GM18870 (cell line): ENCODE results near the gene RIC3.
A peak's percentile ranks its signal among the peaks of the same experiment; 100 is the strongest.

Experiments
- ATAC-seq: cut with Tn5 transposase; IDR thresholded peaks from one replicate; pipeline ENCODE4 v1.9.1; 2021; ENCODE audit warnings: moderate library complexity; ENCODE audit not compliant: unreplicated experiment

RIC3 gene, protein sequence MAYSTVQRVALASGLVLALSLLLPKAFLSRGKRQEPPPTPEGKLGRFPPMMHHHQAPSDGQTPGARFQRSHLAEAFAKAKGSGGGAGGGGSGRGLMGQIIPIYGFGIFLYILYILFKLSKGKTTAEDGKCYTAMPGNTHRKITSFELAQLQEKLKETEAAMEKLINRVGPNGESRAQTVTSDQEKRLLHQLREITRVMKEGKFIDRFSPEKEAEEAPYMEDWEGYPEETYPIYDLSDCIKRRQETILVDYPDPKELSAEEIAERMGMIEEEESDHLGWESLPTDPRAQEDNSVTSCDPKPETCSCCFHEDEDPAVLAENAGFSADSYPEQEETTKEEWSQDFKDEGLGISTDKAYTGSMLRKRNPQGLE

GRCh38 chr11:8168485-8169257, at the start of gene RIC3:
TSS of gene RIC3 (minus strand) at chr11:8169025. CDS start at chr11:8168989, 36 bp downstream.
- ATAC-seq = no peak

DNA sequence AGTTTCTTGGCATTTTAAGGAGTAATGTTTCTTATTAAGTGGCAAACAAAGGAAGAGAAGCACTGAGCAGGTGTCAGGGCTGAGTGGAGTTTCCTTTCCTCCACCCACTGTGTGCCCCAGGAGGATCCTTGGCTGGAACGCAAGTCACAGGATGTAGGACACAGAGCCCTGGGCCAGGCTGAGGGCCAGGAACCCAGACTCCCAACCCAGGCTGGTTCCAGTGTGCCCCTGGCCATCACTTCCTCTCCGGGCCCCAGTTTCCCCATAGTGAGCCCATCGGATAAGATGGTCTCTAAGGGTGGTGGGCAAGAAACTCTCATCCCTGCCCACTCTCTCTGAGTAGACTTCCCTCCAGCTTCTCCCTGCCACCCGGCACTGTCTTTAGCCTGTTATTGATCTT, 49.6 kb upstream of the RIC3 start:
- ATAC-seq = no peak

GRCh38 chr11:8217926-8218325, 49.1 kb upstream of the RIC3 start:
- ATAC-seq = no peak

- no peak for ATAC-seq
Measured at GRCh38 chr11:8217136-8217535, 48.3 kb upstream of the RIC3 start.

GRCh38 chr11:8213376-8213775, 44.6 kb upstream of the RIC3 start:
- ATAC-seq = no peak

DNA sequence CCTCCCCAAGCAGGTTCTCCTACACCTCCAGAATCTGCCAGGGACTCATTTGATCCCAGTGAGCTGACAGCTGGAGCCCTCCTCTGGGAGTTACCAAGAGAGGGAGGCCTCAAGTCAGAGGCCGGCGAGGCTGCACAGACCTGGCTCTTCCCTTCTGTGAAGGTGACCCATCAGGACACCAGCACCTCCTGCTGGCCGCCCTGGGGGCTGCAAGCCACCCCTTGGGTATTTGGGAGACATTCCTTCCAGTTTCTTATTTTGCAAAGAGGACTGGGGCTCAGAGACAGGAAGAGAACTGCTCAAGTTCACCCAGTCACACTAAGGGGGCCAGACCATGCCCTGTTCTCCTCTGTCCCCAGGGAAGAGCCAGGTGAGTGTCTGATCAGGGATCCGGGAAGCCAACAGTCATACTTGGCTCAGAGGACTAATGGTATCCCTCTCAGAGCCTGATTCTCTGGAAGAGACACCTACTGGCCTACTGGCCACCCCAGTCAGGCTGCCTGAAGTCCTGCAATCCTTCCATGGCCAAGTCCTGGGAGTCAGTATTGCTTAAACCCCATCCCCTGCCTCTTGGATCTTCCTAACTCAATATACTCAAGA, 40.5 kb upstream of the RIC3 start:
- ATAC-seq = no peak

- ATAC-seq = no peak
Measured at GRCh38 chr11:8207080-8208000, 38.5 kb upstream of the RIC3 start.

DNA sequence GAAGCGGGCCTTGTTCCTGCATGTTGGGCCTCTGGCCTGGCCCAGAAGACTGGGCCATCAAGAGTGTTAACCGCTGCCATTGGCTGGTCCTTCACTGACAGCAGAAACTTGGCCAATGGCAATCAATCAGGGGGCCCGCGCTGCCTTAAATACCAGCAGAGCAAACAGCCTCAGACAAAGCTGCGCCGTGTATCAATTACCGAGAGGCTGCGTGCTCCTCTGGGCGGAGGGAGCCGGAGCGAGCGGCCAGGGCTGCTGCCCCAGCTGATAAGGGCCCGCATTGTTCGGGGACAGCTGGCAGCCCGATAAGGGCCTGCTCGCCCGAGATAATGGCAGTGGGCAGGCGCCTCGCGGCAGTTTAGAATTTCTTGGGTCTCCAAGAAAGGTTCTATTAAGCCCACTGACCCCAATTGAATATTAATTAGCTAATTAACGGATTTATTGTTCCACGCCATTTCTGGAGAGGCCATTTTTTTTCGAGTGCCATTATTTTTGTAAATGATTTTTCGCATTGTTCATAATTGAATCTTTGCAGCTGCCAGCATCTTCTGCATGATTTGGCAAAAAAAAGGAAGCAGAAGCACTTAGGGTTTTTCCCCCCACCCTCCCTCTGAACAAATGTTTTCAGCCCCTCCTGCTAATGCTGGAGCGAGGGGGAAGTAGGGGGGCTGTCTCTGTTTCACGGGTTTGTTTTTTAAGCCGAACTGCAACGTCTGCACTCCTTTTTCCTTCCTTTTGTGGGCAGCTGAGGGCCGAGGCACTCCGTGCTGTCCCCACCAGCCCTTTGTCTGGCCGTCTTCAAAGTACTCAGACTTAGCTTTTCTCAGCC, 37.6 kb upstream of the RIC3 start:
- ATAC-seq = no peak

- no peak for ATAC-seq
Measured at GRCh38 chr11:8205566-8205965, 36.7 kb upstream of the RIC3 start.

DNA sequence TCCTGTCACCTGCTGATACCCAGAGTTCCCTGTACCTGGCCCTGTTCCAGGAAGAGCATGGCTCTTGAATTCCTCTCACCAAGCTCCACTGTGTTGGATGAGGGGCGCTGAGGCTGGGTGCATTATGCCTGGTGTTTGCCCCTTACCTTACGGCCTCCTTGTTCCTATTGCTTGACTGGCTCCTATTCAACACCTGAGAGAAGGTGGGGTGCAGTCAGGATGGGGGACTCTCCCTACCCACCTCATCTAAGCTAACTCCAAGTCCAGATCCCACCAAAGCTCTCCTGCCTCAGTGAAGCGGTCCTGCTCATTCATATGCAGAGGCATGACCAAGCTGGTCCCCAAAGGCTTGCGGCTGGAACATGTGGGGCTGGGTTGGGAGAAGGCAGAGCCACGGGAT, 35.8 kb upstream of the RIC3 start:
- ATAC-seq = no peak

DNA sequence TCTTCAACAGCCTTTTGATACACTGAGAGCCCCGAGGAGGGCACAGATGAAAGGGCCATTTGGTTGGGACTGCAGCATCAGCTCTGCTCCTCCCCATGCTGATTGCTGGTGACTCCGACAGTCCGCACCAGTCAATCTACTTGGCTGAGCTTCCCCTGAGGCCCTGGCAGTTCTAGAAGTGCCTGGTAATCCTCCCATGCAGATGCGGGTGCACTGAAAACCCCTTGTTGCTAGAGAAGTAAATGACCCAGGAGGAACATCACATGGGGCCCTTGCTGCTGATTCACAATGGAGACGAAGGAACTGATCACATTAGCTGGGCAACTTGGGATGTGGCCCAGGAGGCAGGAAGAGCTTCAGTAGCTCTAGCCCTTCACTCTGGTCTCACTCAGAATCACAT, 35.2 kb upstream of the RIC3 start:
- ATAC-seq = no peak

DNA sequence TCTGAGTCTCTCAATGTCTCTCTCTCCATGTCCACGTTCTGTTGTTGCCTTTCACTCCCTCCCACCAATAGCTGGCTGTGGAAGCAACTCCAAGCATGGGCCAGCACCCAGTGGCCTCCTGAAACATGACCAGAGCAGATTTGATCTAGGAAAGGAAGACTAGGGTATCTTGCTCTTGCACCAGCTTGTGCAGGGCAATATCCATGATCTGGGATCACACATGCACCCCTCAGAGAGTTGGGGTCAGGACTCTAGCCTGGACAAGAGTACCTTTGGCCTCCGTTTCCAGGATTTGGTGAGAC, 34.5 kb upstream of the RIC3 start:
- no peak for ATAC-seq

- ATAC-seq = no peak
Measured at GRCh38 chr11:8202516-8203413, 33.9 kb upstream of the RIC3 start.

DNA sequence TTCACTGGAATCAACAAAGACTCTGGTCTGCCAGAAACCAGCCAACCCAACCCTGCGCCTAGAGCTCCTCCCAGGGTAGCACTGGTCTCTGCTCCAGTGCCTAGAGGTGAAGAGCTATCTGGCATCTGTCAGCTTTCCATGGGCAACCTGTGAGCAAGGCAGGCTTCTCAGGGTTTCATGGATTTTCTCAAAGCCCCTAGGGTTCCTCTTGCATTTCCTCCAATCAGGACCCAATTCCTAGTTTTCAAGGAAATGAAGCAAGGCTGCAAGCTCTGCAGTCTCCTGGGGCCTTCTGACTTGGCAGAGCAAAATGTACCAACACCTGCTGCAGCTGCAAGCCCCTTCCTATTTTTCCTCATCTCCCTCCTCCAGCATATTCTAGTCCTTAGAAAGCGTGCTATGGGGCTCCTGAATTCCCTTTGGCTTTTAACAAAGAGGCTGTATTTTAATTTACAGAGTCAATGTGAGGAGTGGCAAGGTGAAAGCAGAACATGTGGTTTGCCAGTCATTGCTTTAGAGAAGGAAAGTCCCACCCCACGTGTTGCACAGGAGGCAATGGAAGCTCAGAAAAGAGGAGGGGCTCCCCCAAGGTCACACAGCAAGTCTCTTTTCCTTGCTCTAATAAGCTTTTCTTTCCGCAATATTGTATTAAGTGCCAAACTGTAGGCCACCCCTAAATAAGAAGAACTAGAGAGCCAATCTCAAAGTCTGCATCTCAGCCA, 33.0 kb upstream of the RIC3 start:
- ATAC-seq = peak; percentile 73

- ATAC-seq = no peak
Measured at GRCh38 chr11:8199676-8200075, 30.9 kb upstream of the RIC3 start.

DNA sequence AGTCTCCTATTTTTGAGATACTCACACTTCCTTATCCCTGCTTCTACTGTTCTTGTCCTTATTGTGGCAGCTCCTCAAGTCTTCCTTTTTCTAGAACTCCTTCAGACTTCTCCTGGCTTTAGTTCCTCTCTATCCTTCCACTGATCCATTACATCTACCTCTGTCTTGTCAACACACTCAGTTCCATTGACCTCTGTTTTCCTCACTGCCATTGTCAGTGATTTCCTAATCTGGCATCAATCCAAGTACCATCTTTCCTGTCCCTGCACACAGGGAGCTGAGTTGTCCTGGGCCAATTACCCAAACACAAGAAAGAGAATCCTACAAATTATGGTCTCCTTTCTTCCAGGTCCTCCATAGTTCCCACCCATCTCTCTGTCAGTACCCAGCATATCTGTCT, 27.9 kb upstream of the RIC3 start:
- no peak for ATAC-seq

GRCh38 chr11:8194956-8195355, 26.1 kb upstream of the RIC3 start:
- no peak for ATAC-seq

DNA sequence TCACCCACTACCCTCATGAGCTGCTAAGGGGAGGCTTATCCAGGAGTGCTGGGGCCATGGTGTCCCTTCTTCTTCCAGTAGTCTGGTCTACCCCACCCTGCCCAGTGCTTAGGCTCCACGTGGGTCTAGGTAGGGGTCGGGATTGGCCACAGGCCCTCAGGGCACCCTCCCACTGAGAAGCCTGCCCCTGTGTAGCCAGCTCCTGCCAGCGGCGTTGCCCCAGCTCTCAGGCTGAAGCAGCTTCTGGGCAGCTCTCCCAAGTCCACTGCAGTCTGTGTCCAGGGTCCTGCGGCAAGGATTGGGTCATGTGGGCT, 24.0 kb upstream of the RIC3 start:
- no peak for ATAC-seq
